Adrenal gland (tissue), 5 donors: ENCODE results near the gene PAQR4.

Experiments used
- POLR2A ChIP-seq, 2 donors: fragments of 450-650 bp; IDR thresholded peaks; one replicate each; pipeline ENCODE4 v1.6.1; 2017; ENCODE audit warnings: antibody characterized with exemption in 2 of 2, mild to moderate bottlenecking in 2 of 2, moderate library complexity in 1 of 2
- TF ChIP-seq, protein P1 (sequence below), 6 experiments: fragments of 450-650 bp in 4 of 6; fragments of 200-600 bp in 2 of 6; sonication (generic) in 1 of 6; IDR thresholded peaks; 1 replicate in 5 of 6; 2 replicates in 1 of 6; pipeline versions ENCODE4 v1.5.1 to v1.8.0; 2016 to 2021; ENCODE audit warnings: antibody characterized with exemption in 6 of 6, mild to moderate bottlenecking in 2 of 6, moderate library complexity in 1 of 6
- donor health status: DM: no; HTN: no; CAD: no.

DNA sequence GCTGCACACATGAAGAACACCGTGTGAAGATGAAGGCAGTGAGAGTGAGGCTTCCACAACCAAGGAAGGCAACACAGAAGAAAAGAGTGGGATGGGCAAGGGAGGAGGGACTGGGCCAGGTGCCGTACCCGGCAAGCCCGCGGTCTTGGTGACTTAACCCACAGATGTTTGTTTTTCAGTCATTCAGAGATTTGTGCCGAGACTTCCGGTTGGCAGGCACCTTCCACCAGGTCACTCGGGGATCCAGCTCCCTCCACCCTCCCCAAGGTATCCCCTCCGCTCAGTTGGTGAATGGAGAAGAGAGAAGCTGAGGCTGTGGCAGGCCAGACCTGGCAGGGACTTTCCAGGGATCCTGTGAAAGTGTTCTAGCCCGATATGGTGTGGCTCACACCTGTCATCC, 9.9 kb upstream of the PAQR4 start:
- TF ChIP-seq, protein P1, sequence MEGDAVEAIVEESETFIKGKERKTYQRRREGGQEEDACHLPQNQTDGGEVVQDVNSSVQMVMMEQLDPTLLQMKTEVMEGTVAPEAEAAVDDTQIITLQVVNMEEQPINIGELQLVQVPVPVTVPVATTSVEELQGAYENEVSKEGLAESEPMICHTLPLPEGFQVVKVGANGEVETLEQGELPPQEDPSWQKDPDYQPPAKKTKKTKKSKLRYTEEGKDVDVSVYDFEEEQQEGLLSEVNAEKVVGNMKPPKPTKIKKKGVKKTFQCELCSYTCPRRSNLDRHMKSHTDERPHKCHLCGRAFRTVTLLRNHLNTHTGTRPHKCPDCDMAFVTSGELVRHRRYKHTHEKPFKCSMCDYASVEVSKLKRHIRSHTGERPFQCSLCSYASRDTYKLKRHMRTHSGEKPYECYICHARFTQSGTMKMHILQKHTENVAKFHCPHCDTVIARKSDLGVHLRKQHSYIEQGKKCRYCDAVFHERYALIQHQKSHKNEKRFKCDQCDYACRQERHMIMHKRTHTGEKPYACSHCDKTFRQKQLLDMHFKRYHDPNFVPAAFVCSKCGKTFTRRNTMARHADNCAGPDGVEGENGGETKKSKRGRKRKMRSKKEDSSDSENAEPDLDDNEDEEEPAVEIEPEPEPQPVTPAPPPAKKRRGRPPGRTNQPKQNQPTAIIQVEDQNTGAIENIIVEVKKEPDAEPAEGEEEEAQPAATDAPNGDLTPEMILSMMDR (IDR thresholded peaks at IDR 0.05) = no peak
- TF ChIP-seq POLR2A (IDR thresholded peaks at IDR 0.05) = no peak
